Activated T-cell treated with anti-CD3 and anti-CD28 coated beads, Interleukin-2, amount 50 U/mL, for 1 hour (primary cell): ENCODE results near the gene MYO7A.
"Not testable (repeated sequence)": the region's sequence is repeated elsewhere in the genome, so short reads cannot be mapped to it uniquely, and the experiment has no call there.

Source experiments
- DNase-seq: peaks from one replicate; pipeline ENCODE4 v3.0.0-alpha.2; 2020

MYO7A gene

GRCh38 chr11:77093056-77093891 is 34.8 kb upstream of the MYO7A start:
- no peak for DNase-seq

GRCh38 chr11:77093987-77094840 is 33.8 kb upstream of the MYO7A start:
- no peak for DNase-seq

GRCh38 chr11:77094841-77095365 is 33.1 kb upstream of the MYO7A start:
- DNase-seq = no peak

GRCh38 chr11:77095551-77096490 is 32.2 kb upstream of the MYO7A start:
- DNase-seq = no peak

- no peak for DNase-seq
Observed at GRCh38 chr11:77096591-77097019, 31.4 kb upstream of the MYO7A start.

GRCh38 chr11:77097180-77097579 is 30.9 kb upstream of the MYO7A start:
- DNase-seq = not testable (repeated sequence)

GRCh38 chr11:77100166-77101042 is 27.6 kb upstream of the MYO7A start:
- no peak for DNase-seq

GRCh38 chr11:77101043-77101537 is 27.0 kb upstream of the MYO7A start:
- no peak for DNase-seq

- DNase-seq = no peak
Observed at GRCh38 chr11:77102246-77103210, 25.5 kb upstream of the MYO7A start, which contains the start of gene OMP. Gene OMP (plus strand): TSS chr11:77102840. CDS start chr11:77102840, 0 bp downstream.

GRCh38 chr11:77103319-77103718 is 24.7 kb upstream of the MYO7A start:
- DNase-seq = no peak

GRCh38 chr11:77104727-77105126 is 23.3 kb upstream of the MYO7A start:
- no peak for DNase-seq

GRCh38 chr11:77106321-77106720 is 21.7 kb upstream of the MYO7A start:
- DNase-seq = no peak

- DNase-seq = no peak
Observed at GRCh38 chr11:77106759-77107158, 21.3 kb upstream of the MYO7A start.

GRCh38 chr11:77107950-77108349 is 20.1 kb upstream of the MYO7A start:
- DNase-seq = no peak

- no peak for DNase-seq
Observed at GRCh38 chr11:77108436-77108835, 19.6 kb upstream of the MYO7A start.

GRCh38 chr11:77109236-77110019 is 18.6 kb upstream of the MYO7A start:
- DNase-seq = no peak

- DNase-seq = no peak
Observed at GRCh38 chr11:77110836-77111235, 17.2 kb upstream of the MYO7A start.

GRCh38 chr11:77111277-77111676 is 16.8 kb upstream of the MYO7A start:
- DNase-seq = no peak

- no peak for DNase-seq
Observed at GRCh38 chr11:77111946-77112345, 16.1 kb upstream of the MYO7A start.
